HG03558 (cell line): Measurements from ENCODE around the gene COL4A2.

Experiments
- ATAC-seq: cut with Tn5 transposase; IDR thresholded peaks from one replicate; pipeline ENCODE4 v1.9.1; 2021; ENCODE audit warnings: moderate number of reproducible peaks; ENCODE audit not compliant: unreplicated experiment; ENCODE audit errors: extremely low read depth

COL4A2 gene

DNA sequence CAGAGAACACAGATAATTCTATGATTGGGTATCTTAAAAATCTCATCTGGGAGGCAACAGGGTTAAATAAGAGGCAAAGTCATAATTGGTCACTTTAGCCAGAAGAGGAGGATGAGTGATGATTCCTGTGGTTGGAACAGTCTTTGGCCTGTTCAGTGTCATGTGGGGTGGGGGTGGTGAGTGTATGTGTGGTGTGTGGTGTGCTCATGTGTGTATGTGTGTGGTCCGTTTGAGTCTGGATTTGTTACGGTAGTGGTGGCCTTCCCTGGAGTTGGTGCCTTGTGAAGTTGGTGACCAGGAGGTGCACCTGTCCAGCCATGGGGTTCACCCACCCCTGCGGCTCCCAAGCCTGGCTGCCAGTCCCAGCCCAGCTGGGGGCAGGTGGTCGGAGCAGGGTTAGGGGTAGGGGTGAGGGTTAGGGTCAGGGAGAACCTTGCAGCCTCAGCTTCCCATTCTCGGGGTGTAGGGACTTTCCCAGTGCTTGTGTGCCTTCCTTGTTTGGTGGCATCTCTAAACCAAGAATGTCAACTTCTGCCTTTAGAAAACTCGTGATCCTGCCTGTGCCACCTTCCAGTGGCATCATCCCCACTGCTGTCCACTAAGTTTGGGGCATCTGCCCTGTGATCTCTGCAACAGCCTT is 156.9 kb downstream of the COL4A2 start:
- no peak for ATAC-seq

DNA sequence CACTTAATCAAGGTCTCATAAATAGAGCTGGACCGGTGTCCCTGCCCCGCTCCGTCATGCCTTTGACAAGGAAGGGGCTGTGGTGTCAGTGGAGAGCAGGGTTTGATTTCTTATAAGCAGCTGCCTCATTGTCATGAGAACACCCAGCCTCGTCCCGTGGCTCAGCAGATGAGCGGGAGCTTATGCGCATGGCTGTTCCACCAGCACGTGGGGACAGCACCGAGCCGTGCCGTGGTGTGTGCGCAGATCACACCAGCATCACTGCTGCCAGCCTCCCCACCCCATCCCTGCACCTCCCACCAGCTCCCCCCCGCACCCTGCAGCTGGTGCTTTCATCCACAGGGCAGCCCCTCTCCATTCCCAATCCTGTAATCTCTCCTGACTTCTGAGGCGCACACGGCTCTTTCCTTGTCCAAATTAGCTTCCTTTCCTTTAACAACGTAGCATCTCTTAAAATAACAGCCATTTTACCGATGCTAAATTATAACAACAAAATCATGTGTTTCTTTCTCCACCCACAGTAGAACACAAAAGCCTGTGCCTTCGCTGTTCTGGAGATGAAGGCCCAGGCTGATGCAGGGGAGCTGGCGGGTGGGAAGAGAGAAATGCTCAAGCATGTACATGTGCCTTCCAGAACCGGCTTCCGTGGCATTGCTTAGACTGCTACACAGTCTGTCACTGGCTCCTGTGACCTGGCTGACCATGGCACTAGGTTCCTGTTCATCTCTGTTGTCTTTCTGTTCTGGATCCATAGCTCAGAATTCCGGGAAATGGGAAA is 157.7 kb downstream of the COL4A2 start:
- ATAC-seq = no peak

DNA sequence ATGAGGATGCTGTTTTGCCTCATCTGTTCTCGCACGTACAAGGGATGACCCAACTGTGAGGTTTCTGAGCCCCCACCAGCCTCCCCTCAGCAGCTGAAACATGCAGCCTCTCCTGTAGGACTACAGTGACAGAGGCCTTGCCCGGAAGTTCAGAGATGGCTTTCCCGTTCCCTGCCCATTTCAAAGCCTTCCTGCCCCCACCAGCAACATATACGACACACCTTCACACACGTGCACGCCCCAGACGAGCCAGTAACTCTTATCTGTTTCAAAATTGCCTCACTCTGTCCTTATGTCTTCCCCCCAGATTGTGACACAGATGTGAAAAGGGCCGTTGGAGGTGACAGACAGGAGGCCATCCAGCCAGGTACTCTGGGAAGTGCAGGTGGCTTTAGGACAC is 158.6 kb downstream of the COL4A2 start:
- no peak for ATAC-seq

DNA sequence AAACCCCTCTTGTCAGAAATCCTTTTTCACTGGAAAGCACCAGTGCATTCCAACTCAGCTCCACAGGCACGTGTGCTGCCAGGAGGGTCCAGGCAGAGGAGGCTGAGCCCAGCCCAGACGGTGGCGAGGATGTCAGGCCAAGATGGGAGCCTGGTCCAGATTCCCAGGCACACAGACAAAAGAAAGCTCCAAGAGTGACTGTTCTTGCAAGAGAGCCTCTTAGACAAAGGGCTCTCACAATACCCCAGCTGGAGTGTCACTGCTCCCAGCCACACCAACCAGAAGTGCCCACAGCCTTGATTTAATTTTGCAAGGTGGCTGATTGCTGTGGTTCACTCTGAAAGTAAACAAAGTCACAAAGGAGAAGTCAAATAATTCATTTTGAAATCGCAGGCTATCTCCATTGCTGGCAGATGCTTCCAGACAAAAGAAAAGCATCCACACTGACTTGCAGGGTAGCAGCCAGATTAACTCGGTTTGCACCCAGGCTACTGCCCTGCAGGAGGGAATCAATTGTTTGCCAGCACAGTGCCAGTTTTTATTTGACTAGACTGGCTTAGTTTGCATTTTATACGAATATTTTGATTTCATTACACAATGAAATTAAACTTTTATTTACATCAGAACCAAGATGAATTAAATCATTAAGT is 159.3 kb downstream of the COL4A2 start:
- ATAC-seq = no peak

DNA sequence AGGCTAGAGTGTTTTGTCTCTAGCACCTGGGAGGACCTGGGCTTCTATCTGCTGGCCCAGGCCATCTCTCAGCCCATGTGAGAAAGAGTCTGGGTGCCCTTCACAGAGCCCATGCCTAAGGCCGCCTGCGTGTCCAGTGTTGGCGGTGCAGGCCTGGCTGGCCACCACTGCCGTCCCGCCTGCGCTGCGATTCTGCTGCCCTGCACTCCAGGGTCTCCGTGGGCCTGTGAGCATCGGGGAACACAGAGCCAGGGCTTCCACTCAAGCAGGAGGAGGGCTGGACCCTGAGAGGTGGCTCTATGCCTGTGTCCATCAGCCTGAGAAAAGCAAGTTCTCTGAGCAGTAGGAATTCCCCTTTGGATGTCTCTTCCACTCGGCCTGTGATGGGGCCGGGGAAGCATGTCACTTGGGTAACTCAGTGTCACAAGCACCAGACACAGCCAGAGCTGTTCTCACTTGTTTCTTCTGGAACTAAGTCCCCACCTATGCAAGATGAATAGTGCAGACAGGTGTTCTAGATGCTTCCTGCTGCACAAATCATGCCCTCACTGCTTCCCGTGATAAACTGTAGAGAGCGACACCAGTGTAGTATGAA is 160.5 kb downstream of the COL4A2 start:
- ATAC-seq = no peak

DNA sequence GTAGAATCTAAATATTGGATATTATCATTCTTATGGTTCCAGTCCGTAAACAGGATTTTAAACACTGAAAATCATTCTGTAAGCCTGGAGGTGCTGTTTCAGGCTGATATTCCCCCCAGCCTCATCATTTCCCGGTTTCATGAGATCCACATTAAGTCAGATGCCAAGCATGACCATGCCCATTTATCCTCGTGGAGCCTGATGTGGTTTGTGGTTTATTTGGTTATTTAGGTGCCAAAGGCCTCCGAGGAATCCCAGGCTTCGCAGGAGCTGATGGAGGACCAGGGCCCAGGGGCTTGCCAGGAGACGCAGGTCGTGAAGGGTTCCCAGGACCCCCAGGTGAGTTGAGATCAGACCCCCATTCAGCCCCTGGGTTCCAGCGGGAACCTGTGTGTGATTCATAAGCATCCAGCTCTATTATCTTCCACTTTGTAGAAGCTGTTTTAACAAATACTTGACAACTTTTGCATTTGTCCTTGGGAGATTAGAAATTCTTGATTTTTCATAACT is 162.0 kb downstream of the COL4A2 start:
- no peak for ATAC-seq

DNA sequence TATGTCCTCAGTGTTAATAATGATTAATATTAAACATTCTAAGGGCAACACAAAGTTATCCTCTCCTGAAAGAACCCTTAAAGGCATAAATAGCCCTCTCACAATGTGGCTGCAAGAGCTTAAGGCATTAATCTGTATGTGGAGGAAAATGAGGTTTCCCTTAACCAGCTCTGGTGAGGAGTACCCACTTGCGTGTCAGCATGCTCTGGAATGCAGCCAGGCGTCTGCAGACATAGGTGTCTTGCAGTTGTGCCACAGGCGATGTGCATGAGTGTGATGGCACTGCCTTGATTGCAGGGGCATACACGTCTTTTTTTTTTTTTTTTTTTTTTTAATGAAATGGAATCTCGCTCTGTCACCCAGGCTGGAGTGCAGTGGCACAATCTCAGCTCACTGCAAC is 162.5 kb downstream of the COL4A2 start:
- no peak for ATAC-seq

DNA sequence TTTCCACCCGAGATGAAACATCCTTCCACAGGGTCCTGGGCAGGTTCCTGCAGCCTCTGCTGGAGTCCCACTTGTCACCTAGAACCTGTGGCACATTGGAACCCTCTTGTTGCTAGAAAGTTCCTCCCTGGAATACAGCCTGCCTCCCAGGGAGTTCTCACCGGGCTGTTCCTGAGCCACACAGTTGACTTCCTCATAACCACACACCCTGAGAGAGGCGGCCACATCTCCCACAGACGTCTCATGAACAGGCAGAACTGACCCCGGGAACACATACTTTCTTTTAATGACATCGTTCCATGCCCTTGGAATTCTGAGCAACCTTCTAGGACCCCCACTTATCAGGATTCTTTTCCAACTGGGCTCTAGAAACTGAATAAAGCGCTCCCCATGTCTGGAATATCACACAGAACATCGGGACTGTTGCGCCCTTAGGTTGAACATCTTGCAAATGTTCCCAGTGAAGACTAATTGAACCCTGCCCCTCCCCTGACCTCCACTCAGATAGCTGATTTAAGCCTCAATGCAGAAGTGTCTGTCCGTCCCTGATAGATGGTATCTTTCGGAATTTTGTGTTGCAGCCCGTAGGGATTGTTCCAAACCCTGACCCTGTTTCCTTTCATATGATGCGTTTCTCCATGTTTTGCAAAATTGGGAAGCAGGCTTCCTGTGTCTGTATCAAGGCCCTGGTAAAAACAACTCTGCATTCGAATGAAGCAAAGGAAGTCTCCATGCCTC is 163.4 kb downstream of the COL4A2 start:
- ATAC-seq = no peak

DNA sequence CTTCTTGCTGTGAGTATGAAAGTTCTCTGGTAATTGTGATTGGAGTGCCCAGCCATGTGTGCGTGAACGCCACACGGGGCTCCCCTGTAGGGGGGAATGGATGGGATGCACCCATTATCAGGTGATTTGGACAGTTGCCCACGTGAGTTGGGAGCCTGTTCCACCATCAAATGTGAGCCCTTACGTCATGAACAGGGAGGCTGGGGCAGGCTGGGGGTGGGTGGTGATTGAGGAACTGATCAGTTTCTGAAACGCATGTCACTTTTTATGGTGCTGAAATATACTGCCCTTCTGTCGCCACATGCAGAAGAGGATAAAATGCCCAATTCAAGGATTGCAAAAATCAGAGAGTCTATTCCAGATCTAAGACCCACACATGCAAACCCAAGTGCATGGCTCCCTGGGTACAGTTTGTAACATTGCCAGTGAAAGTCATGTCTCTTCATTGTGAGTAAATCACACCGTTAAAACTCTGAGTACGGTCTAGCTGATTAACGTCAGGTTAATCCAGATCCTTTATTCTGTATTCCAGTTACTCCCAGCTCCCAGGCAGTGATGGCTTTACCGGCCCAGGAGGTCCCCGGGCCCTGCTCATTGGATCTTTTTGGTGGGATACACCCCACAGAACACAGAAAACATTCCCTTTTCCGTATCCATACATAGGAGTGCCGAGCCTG is 164.2 kb downstream of the COL4A2 start:
- no peak for ATAC-seq

DNA sequence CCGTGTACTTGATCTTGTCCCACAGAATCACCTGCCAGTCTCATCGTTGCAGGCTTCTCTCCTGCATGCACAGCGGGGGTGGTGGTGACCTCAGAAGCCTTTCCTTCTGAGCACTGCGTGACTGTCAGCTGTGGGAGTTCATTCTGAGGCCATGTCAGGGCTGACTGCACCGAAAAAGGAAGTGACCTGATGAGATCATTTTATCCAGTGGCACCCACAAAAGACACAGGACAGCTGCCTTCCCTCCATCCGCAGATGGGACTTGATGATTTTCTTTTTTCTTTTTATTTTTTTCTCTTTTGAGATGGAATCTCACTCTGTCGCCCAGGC is 164.7 kb downstream of the COL4A2 start:
- ATAC-seq = peak; percentile 94

DNA sequence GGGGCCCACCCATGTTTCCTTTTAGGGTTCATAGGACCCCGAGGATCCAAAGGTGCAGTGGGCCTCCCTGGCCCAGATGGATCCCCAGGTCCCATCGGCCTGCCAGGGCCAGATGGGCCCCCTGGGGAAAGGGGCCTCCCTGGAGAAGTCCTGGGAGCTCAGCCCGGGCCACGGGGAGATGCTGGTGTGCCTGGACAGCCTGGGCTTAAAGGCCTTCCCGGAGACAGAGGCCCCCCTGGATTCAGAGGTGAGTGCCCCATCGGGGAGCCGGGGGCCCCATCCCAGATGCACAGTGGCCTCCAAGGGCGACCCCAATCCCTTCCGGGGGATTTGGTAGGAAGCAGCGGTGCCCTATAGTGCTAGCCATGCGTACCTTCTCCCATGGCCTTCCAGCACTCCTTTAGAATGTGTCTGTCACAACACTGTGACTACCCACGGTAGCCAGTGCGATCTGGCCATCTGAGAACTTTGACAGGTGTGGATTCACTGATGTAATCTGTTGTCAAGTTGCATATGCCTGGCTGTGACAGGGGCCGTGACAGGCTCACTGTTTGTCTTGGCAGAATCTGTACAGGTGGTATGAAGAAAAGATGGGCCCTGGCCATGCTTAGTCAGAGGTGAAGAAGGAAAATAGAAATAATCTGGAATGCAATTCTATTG is 165.9 kb downstream of the COL4A2 start:
- ATAC-seq = no peak

DNA sequence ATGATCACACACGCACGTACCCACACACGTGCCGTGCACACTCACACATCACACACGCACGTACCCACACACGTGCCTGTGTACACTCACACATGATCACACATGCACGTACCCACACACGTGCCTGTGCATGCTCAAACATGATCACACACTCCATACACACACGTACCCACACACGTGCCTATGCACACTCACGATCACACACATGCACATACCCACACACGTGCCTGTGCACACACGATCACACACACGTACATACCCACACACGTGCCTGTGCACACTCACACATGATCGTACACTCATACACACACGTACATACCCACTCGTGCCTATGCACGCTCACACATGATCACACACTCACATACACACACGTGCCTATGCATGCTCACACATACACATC is 167.6 kb downstream of the COL4A2 start:
- ATAC-seq = no peak

DNA sequence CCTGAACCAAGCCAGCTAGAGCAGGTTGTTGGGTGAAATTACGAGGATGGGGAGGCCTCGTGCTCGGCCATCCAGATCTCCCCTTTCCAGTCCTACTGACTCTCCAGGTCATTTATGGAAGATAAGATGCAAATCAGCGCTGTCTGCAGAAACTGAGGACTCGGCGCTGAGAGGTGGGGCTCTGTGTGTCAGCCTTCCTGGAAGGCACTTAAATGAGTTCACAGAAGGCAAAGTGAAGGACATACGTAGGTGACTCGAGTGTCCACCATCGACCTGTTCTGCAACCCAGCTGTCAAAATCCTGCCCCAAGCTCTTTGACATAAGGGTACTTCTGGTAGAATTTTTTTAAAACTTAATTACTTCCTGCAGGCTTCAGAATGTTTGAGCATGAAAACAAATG is 168.0 kb downstream of the COL4A2 start:
- no peak for ATAC-seq

DNA sequence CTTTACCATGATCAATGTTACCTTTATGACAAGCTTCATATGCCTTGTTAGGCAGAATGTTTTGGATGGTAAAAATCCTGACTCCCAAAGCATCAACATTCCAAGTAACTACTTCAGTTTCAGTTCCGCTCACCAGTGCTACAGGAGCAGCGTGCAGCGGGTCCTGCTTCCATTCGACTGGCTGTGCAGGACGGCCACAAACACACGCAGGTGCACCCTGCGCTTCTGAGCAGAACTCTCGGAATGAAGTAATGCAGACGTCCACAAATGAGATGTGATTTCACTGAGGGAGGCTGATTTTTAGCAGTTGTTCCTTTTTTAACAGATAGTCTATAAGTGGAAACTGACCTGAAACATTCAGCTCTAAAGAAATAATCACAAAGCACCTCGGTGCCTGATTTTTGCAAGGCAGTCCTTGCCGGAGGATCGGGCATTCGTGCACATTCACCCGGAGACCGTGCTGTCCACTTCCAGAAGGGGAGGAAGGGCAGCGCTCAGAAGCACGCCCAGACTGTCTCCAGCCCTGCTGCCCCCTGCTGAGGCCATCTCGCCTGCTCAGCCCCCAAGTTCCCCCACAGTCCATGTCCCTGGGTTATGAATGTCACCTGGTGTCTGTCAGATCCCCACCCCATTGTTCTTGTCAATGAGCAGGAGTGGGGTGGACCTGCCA is 168.6 kb downstream of the COL4A2 start:
- peak; percentile 32 for ATAC-seq

DNA sequence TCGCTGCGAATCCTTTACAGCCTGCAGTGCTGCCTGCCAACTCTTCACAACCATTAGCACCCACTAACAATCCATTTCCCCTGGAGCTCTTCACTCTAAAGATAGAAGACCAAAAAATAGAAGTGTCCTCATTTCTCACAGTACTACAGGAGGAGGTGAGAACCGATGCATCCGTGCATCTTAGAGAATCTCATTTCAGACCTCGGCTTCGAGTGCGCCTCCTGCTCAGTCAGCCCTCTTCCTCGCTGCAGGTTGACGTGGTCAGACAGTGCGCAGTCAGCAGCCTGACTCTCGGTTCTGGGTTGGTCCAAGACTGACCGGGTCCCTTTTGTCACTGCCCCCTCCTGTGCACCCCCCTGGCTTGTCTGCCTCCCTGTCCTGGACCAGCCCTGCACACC is 169.1 kb downstream of the COL4A2 start:
- ATAC-seq = no peak

DNA sequence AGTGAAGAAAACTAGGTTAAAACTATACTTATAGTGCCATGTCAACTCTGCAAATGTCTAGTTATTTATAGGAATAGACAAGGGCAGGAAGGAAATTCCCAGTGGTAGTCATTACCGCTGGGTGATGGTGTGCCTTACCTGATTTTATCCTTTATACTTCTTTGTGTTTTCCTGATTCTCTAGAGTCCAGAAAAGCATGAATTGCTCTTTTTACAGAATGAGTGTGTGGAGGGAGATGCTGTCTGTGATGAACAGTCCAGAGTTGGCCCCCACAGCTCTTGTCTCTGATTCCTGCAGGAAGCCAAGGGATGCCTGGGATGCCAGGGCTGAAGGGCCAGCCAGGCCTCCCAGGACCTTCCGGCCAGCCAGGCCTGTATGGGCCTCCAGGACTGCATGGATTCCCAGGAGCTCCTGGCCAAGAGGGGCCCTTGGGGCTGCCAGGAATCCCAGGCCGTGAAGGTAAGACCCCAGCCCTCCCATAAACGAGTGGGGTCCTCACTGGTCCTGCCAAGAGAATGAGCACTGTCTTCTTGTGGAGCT is 170.7 kb downstream of the COL4A2 start:
- ATAC-seq = no peak

DNA sequence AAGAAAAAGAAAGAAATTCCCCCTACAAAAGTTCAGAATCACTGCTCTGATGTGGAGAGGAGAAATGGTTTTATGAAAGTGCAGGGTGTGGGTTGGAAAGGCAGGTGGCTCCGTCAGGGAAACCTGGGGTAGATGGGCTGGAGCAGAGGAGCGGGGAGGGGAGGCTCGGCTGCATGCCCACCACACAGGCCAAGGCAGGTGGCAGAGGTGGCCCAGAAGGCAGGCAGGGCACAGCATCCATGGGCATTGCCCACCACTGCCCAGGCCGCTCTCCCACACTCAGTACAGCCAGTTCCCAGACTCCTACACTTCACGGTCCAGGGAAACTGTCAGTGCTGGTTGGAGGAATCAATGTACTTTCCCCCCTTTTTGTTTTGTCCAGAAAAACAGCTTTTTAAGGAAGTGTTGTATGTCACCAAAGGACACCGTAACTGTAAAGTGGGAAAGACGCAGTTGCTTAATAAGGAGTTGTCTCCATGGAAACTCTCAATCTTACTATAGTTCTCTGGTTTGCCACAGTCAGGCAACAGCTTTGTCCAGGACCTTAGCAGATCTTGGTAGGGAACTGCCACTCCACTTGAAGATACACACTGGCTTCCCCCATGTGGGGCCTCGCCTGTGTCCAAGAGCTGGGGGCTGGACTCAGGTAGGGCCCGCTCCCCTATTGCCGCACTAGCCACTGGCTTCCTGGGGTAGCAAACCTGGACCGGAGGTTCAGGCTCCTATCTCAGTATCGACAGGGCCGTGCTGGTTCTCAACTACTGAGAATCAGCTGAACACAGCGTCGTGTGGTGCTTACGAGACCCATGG is 171.5 kb downstream of the COL4A2 start:
- ATAC-seq = no peak

DNA sequence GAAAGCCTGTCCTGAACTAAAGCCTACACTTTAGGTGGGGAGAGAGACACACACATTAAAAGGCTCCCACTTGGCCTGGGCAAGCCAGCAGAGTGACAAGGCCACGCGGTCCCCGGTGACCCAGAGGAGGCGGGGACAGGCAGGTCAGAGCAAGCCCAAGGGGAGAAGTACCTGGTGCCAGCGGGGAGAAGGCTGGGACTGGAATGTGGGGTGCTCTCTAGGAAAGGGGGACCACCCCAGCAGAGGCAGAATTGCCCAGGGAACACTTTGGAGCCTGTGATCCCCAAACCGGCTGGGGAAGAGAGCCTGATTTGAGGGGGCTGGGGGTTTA is 172.1 kb downstream of the COL4A2 start:
- ATAC-seq = no peak
